ENCODE measurements around the gene HDAC7. TPM values are rescaled to one million over a fixed set of nuclear protein-coding genes. Genes with fewer than 3 reads are reported as not detected.

HDAC7 gene
- total and polyA plus RNA-seq, 2 donors (not counting 1 experiment from before 2014, with no cell fraction given) = 28.1 to 31.6 TPM

DNA sequence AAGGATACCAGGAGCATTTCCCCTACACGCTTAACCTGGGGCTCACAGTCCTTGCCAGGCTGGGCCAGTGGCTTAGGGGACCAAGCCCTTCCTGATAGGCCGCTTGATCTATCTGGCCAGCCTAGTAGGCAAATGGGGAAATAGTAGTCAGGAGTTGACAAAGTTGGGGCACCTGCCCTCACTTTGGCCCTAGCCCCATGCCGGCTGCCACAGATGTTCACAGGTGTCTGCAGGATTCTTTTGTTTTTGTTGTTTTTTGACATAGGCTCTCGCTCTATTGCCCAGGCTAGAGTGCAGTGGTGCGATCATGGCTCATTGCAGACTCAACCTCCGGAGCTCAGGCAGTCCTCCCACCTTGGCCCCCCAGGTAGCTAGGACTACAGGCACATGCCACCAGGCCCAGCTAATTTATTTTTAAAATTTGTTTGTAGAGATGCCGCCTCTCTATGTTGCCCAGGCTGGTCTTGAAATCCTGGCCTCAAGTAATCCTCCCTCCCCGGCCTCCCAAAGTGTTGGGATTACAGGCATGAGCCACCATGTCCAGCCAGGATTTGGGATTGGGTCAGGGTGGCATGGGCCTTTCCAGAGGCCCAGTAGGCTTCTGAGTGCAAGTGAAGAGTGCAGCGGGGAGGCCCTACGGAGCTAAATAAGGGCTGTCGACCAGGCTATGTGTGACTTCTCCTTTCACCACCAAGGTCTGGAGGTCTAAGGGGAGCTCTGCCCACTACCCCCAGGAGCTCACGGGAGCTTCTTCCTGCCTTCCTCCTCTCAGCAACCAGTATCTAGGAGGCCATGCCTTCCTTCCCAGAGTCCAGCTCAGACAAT, 15.5 kb upstream of the HDAC7 start:
- Histone ChIP-seq H3K79me2 (ENCODE audit: control insufficient read depth, insufficient read depth, low read length) (no peaks in the 10 kb centered on the region), H4K20me1 (ENCODE audit: control insufficient read depth, extremely low read depth, insufficient read depth, low read length) (no peaks in the 10 kb centered on the region), H3K36me3 (ENCODE audit: control insufficient read depth, insufficient read depth, low read length) (no peaks in the 10 kb centered on the region), H3K9me3 (ENCODE audit: control insufficient read depth, insufficient read depth, low read depth, low read length) (no peaks in the 10 kb centered on the region), H3K27me3 (ENCODE audit: control insufficient read depth, insufficient read depth, low read length) (no peaks in the 10 kb centered on the region), H3K4me2 (ENCODE audit: extremely low read depth, insufficient read depth, low read length) (no peak overlapping the region), H3K27ac (ENCODE audit: insufficient read depth, low read length) (no peak overlapping the region), H2AFZ (ENCODE audit: low read length) (no peak overlapping the region), H3K4me1 (ENCODE audit: control insufficient read depth, extremely low read depth, insufficient read depth, low read length) (no peaks in the 10 kb centered on the region), H3K4me3 (replicated peaks in 1 of 4; ENCODE audit: control extremely low read depth in 1 of 4, insufficient read depth in 1 of 4, low read depth in 3 of 4, low read length in 4 of 4) (no peak overlapping the region), H3K9ac (ENCODE audit: insufficient read depth, low read length) (no peak overlapping the region)
- no peak for DNase-seq (ENCODE audit: low read depth in 2 of 2)
- no peak for TF ChIP-seq EZH2 (IDR thresholded peaks at IDR 0.05; ENCODE audit: low read length, missing control alignments)
- TF ChIP-seq, protein P1, sequence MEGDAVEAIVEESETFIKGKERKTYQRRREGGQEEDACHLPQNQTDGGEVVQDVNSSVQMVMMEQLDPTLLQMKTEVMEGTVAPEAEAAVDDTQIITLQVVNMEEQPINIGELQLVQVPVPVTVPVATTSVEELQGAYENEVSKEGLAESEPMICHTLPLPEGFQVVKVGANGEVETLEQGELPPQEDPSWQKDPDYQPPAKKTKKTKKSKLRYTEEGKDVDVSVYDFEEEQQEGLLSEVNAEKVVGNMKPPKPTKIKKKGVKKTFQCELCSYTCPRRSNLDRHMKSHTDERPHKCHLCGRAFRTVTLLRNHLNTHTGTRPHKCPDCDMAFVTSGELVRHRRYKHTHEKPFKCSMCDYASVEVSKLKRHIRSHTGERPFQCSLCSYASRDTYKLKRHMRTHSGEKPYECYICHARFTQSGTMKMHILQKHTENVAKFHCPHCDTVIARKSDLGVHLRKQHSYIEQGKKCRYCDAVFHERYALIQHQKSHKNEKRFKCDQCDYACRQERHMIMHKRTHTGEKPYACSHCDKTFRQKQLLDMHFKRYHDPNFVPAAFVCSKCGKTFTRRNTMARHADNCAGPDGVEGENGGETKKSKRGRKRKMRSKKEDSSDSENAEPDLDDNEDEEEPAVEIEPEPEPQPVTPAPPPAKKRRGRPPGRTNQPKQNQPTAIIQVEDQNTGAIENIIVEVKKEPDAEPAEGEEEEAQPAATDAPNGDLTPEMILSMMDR (conservative IDR thresholded peaks at IDR 0.05 in 1 of 2, IDR thresholded peaks at IDR 0.05 in 1 of 2; ENCODE audit: low read depth in 1 of 2, low read length in 2 of 2) = no peak

DNA sequence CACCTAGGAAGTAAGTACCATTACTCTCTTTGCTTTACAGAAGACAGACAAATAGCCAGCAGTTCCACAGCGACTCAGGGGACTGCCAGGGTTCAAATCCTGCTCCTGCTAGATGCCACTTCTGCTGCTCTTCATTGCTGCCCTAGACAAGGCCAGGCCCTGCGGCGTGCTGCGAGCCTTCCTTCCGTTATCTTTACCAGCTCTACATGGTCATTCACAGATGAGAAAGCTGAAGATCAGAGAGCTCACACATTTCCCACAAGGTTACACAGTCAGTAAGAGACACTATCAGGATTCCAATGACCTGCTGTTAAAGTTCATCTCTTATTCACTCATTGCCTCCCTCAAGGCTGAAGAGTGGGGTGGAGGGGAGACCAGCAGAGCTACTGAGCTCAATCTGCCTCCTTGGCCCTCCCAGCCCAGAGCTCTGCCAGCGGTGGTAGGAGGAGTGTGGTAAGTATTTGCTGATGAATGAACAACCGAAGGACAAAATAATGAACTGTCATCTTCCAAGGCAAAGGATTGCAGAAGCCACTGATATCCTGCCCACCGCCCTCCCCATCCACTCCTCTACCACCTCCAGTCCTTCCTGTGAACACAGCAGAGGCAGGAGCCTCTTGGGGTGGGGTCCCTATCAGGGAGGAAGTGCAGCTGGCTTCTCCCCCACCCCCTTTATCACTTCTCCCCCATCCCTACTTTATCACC, 14.6 kb upstream of the HDAC7 start:
- Histone ChIP-seq H4K20me1 (ENCODE audit: control insufficient read depth, extremely low read depth, insufficient read depth, low read length) (no peaks in the 10 kb centered on the region), H3K9me3 (ENCODE audit: control insufficient read depth, insufficient read depth, low read depth, low read length) (no peaks in the 10 kb centered on the region), H3K79me2 (ENCODE audit: control insufficient read depth, insufficient read depth, low read length) (no peaks in the 10 kb centered on the region), H3K4me3 (replicated peaks in 1 of 4; ENCODE audit: control extremely low read depth in 1 of 4, insufficient read depth in 1 of 4, low read depth in 3 of 4, low read length in 4 of 4) (no peak overlapping the region), H3K4me2 (ENCODE audit: extremely low read depth, insufficient read depth, low read length) (no peak overlapping the region), H2AFZ (ENCODE audit: low read length) (no peak overlapping the region), H3K9ac (ENCODE audit: insufficient read depth, low read length) (no peak overlapping the region), H3K4me1 (ENCODE audit: control insufficient read depth, extremely low read depth, insufficient read depth, low read length) (peaks cover 3% of the 10 kb centered on the region), H3K36me3 (ENCODE audit: control insufficient read depth, insufficient read depth, low read length) (no peaks in the 10 kb centered on the region), H3K27ac (ENCODE audit: insufficient read depth, low read length) (no peak overlapping the region), H3K27me3 (ENCODE audit: control insufficient read depth, insufficient read depth, low read length) (no peaks in the 10 kb centered on the region)
- no peak for DNase-seq (ENCODE audit: low read depth in 2 of 2)
- TF ChIP-seq EZH2 (IDR thresholded peaks at IDR 0.05; ENCODE audit: low read length, missing control alignments) = no peak
- TF ChIP-seq, protein P1 (conservative IDR thresholded peaks at IDR 0.05 in 1 of 2, IDR thresholded peaks at IDR 0.05 in 1 of 2; ENCODE audit: low read depth in 1 of 2, low read length in 2 of 2) = no peak

DNA sequence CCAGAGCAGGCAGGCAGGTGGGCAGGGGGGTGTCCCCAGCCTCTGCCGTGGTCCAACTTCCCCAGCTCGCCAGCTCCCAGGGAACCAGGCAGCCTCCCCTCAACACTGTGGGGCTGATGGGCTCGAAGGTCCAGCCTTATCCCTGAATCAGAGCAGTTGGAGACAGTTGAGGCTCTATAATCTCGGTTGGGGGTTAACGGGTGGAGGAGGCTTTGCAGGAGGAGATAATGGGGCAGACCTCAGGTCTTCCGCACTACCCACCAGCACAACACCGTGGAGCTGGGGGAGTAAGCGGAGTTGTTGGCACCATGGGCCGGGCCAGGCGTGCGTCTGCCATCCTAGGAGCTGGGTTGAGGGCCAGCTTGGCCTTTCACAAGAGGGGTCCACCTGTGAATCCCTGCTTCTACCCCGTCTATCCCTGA, 13.9 kb upstream of the HDAC7 start:
- no peak overlapping the region for H3K27ac ChIP-seq (ENCODE audit: insufficient read depth, low read length)
- no peak overlapping the region for H3K4me3 ChIP-seq (replicated peaks in 1 of 4; ENCODE audit: control extremely low read depth in 1 of 4, insufficient read depth in 1 of 4, low read depth in 3 of 4, low read length in 4 of 4)
- no peaks in the 10 kb centered on the region for H4K20me1 ChIP-seq (ENCODE audit: control insufficient read depth, extremely low read depth, insufficient read depth, low read length)
- H3K36me3 ChIP-seq (ENCODE audit: control insufficient read depth, insufficient read depth, low read length) = no peaks in the 10 kb centered on the region
- no peak overlapping the region for H3K9ac ChIP-seq (ENCODE audit: insufficient read depth, low read length)
- H3K27me3 ChIP-seq (ENCODE audit: control insufficient read depth, insufficient read depth, low read length) = no peaks in the 10 kb centered on the region
- H3K4me1 ChIP-seq (ENCODE audit: control insufficient read depth, extremely low read depth, insufficient read depth, low read length) = peaks cover 7% of the 10 kb centered on the region
- H3K9me3 ChIP-seq (ENCODE audit: control insufficient read depth, insufficient read depth, low read depth, low read length) = no peaks in the 10 kb centered on the region
- H3K4me2 ChIP-seq (ENCODE audit: extremely low read depth, insufficient read depth, low read length) = no peak overlapping the region
- no peak overlapping the region for H2AFZ ChIP-seq (ENCODE audit: low read length)
- TF ChIP-seq, protein P1 (conservative IDR thresholded peaks at IDR 0.05 in 1 of 2, IDR thresholded peaks at IDR 0.05 in 1 of 2; ENCODE audit: low read depth in 1 of 2, low read length in 2 of 2) = no peak
- no peak for TF ChIP-seq EZH2 (IDR thresholded peaks at IDR 0.05; ENCODE audit: low read length, missing control alignments)
- H3K79me2 ChIP-seq (ENCODE audit: control insufficient read depth, insufficient read depth, low read length) = no peaks in the 10 kb centered on the region
- DNase-seq (ENCODE audit: low read depth in 2 of 2) = no peak
